ENCODE measurements around the gene PBX3.

DNA sequence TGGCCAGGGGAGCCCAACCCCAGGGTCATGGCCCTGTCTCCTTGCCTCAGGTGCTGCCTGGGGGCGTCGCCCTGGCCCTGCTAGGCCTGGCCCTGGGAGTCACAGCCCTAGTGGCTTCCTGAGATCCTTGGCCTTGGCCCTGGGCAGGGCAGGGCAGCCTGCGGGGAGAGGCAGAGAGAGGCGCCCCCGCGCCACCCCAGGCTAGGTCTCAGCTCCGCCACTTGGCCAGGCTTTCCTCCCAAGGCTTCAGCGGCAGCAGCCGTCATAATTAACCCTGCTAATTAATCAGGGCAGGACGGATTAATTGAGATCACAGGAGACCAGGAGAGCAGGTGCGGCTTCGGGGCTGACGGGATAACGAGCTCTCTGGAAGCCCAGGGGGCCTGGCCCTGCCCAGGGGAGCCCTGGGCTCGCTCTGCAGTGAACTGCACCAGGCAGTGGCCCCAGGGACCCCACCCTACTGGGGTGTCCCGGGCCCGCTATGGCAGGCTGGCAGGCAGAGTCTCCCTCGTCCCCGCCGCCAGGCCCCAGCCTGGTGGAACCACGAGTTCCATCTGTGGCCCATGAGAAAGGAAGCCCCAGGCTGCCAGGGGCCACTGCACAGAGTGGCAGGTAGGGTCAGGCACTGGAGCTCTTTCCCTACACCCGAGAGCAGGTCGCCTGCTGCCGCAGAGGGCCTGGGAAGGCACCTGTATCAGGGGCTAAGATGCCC, 269.6 kb downstream of the PBX3 start:
- TF ChIP-seq, protein P1, sequence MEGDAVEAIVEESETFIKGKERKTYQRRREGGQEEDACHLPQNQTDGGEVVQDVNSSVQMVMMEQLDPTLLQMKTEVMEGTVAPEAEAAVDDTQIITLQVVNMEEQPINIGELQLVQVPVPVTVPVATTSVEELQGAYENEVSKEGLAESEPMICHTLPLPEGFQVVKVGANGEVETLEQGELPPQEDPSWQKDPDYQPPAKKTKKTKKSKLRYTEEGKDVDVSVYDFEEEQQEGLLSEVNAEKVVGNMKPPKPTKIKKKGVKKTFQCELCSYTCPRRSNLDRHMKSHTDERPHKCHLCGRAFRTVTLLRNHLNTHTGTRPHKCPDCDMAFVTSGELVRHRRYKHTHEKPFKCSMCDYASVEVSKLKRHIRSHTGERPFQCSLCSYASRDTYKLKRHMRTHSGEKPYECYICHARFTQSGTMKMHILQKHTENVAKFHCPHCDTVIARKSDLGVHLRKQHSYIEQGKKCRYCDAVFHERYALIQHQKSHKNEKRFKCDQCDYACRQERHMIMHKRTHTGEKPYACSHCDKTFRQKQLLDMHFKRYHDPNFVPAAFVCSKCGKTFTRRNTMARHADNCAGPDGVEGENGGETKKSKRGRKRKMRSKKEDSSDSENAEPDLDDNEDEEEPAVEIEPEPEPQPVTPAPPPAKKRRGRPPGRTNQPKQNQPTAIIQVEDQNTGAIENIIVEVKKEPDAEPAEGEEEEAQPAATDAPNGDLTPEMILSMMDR (conservative IDR thresholded peaks at IDR 0.05; ENCODE audit: low read length): no peak
- TF ChIP-seq EZH2phosphoT487 (IDR thresholded peaks at IDR 0.05; ENCODE audit: borderline replicate concordance, low read depth, low read length): no peak

Data from OCI-LY7 (cell line).